HG02798 (cell line): ENCODE results near the gene IGF2BP2.
"Not testable (repeated sequence)": the region's sequence is repeated elsewhere in the genome, so short reads cannot be mapped to it uniquely, and the experiment has no call there.

Experiments used
- ATAC-seq: cut with Tn5 transposase; IDR thresholded peaks from one replicate; pipeline ENCODE4 v1.9.1; 2021; ENCODE audit warnings: mild to moderate bottlenecking; ENCODE audit not compliant: unreplicated experiment, poor library complexity

IGF2BP2 gene

GRCh38 chr3:185825006-185825638 lies at the start of gene IGF2BP2:
Gene IGF2BP2, minus strand, starts transcription at chr3:185825042. Its CDS starts 82 bp downstream, at chr3:185824960.
- ATAC-seq = peak; percentile 59

GRCh38 chr3:185874119-185874518 lies 49.3 kb upstream of the IGF2BP2 start:
- no peak for ATAC-seq

DNA sequence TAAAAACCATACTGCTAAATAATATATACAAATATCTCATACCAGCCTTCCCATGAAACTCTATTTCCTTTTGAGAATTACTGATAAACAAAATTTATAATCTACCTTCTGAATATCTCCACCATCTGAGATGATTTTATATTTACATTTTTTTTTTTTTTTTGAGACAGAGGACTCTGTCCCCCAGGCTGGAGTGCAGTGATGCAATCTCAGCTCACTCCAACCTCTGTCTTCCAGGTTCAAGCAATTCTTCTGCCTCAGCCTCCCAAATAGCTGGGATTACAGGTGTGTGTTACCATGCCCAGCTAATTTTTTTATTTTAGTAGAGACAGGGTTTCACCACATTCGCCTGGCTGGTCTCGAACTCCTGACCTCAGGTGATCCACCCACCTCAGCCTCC lies 42.8 kb upstream of the IGF2BP2 start:
- no peak for ATAC-seq

- ATAC-seq = no peak
Observed at GRCh38 chr3:185866995-185867394, 42.2 kb upstream of the IGF2BP2 start.

- ATAC-seq = no peak
Observed at GRCh38 chr3:185866555-185866954, 41.7 kb upstream of the IGF2BP2 start.

GRCh38 chr3:185865247-185865646 lies 40.4 kb upstream of the IGF2BP2 start:
- no peak for ATAC-seq

DNA sequence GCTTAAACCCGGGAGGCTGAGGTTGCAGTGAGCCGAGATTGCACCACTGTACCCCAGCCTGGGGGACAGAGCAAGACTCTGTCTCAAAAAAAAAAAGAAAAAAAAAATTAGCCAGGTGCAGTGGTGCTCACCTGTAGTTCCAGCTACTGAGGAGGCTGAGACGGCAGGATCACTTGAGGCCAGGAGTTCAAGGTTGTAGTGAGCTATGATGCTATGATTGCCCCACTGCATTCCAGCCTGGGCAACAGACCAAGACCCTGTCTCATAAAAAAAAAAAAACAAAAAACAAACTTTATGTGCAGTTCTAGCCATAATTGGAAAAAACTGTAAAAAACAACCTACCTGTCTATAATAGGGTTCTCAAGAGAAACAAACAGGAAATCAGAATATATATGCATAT lies 39.9 kb upstream of the IGF2BP2 start:
- no peak for ATAC-seq

DNA sequence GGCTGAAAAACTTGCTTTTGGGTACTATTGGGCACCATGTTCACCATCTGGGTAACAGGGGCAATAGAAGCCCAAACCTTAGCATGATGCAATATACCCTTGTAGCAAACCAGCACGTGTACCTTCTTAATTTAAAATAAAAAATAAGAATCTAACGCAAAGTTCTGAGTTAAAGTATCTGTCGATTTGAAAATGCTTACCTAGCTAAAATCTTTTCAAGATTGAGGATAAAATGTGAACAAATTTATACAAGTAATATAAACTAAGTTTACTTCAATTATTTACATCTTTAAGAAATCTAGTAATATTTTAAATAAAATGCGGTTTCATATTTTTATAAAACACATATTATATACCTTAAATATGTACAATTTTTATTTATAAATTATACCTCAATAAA lies 38.1 kb upstream of the IGF2BP2 start:
- ATAC-seq = no peak

DNA sequence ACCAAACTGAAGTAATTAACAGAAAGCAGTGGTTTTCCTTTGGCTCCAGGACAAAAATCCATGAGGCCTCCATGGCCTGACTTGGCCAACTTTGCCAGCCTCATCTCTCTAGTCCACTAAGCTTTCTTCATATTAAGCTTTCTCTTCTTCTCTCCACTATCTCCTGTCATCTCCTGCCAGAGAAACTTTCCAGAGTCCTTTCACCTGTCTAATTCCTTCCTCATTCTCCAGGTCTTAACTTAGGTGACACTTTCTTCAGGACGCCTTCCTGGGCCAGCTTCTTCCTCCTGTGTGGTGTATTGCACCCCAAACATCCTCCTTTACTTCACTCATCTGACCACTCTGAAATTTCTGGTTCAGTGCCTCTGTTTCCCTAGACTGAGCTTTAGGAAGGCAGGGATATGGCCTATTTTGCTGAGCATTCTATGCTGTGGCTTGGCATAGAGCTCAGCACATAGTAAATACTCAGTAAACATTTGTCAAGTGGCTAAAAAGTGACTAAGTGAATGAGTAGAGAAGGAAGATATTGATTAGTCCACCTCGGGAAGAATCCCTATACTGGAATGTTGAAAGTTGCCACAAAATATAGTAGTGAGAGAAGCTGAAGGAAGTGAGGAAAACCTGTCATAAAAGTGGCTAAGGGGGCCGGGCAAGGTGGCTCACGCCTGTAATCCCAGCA lies 34.6 kb upstream of the IGF2BP2 start:
- ATAC-seq = no peak

DNA sequence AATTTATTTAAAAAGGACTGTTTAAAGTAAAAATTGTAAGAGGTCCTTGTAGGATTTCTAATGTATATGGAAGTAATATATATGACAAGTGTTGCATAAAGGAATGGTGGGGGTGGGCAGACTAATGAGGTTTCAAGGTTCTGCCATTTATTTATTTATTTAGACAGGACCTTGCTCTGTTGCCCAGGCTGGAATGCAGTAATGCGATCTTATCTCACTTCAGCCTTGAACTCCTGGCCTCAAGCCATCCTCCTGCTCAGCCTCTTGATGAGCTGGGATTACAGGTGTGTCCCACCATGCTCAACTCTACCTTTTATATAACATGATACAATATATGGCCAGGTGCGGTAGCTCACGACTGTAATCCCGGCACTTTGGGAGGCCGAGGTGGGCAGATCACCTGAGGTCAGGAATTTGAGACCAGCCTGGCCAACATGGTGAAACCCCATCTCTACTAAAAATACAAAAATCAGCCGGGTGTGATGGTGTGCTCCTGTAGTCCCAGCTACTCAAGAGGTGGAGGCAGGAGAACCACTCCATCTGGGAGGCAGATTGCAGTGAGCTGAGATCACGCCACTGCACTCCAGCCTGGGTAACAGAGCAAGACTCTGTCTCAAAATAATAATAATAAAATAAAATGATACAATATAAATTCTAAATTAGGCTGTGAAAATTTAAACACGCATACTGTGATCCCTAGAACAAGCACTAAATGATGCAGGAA lies 33.8 kb upstream of the IGF2BP2 start:
- ATAC-seq = no peak

DNA sequence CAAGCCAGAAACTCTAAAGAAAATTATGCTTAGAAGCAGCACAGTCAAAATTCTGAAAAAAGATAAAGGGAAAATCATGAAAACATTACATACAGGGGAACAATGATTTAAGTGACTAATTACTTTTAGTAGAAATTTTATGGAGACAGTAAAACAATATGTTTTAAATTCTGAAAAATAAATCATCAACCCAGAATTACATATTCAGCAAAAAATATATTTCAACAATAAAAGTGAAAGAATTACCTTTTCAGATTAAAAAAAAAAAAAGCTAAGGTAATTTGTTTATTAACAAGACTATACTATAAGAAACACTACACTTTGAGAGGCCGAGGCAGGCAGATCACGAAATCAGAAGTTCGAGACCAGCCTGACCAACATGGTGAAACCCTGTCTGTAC lies 32.4 kb upstream of the IGF2BP2 start:
- ATAC-seq = no peak

DNA sequence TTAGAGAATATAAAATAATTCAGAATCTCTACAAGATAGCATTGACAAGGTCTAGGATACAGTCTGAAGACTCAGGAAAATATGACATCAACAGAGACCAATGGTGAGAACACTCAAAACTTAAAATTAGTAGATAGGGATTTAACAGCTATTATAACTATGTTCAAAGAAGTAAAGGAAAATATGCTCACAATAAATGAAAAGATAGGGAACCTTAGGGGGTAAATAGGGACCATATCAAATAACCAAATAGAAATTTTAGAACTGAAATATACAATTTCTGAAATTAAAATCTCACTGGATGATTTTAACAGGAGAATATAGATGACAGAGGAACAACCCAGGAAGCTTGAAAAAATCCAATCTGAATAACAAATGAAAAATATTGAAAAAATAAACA lies 31.8 kb upstream of the IGF2BP2 start:
- no peak for ATAC-seq

GRCh38 chr3:185853771-185854170 lies 28.9 kb upstream of the IGF2BP2 start:
- ATAC-seq = not testable (repeated sequence)

GRCh38 chr3:185852635-185853034 lies 27.8 kb upstream of the IGF2BP2 start:
- ATAC-seq = no peak

- ATAC-seq = no peak
Observed at GRCh38 chr3:185851959-185852358, 27.1 kb upstream of the IGF2BP2 start.

- ATAC-seq = no peak
Observed at GRCh38 chr3:185851046-185851445, 26.2 kb upstream of the IGF2BP2 start.

GRCh38 chr3:185847506-185847905 lies 22.7 kb upstream of the IGF2BP2 start:
- ATAC-seq = no peak

DNA sequence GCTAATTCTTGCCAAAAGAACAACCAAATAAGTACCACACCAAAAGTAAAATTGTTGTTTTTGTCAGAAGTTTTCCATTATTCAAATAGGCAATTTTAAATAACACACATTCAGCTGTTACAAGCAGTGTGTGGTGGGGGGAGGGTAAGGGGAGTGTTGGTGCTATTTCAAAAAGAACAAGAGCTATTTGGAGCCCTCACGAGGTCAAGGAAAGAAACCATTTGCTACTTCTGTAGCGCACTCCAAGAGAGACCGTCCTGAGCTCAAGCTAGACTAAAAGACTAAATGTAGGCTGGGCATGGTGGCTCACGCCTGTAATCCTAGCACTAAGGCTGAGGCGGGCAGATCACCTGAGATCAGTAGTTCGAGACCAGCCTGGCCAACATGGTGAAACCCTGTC lies 21.2 kb upstream of the IGF2BP2 start:
- no peak for ATAC-seq

DNA sequence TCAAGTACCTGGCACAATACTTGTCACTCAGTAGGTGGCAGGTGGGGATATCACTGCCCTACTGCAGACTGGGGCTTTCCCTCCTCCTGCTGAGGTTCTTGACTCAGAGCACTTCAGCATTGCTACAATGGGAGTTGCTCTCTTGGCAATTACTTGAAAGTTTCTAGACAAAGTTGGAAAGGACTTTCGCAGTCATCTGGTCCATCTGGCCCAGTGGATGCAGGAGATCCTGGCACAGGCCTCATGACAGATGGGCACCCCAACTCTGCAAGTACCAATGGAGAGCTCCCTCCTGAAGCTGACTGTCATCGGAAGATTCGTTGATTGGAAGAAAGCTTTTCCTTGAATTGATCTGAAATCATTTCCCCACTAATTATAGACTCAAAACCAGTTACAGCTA lies 19.2 kb upstream of the IGF2BP2 start:
- ATAC-seq = no peak

- no peak for ATAC-seq
Observed at GRCh38 chr3:185843635-185844034, 18.8 kb upstream of the IGF2BP2 start.

DNA sequence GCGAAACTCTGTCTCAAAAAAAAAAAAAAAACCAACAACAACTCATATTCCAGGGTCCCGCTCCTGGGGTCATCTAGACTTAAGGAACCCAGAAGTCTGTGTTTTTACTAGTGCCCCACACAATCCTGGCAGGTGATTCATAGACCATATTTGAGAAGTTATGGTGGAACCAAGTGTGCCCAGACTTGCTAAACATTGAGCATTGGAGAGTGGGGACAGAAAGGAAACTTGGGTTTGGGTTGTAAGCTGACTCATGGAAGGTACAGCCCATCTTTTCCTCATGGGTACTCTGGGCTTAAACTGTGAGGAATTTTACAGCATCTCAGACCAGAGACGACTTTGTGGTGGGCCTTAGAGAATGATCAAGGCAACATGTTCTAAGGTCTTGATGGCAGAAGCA lies 18.3 kb upstream of the IGF2BP2 start:
- no peak for ATAC-seq

GRCh38 chr3:185842241-185842640 lies 17.4 kb upstream of the IGF2BP2 start:
- no peak for ATAC-seq
